CD4-positive, alpha-beta T cell treated with Interleukin-15 for 1 hour (primary cell): ENCODE measurements around the gene ID4.

Experiments used
- DNase-seq: peaks from one replicate; pipeline ENCODE4 v3.0.0-alpha.2; 2020

Gene ID4, protein sequence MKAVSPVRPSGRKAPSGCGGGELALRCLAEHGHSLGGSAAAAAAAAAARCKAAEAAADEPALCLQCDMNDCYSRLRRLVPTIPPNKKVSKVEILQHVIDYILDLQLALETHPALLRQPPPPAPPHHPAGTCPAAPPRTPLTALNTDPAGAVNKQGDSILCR

DNA sequence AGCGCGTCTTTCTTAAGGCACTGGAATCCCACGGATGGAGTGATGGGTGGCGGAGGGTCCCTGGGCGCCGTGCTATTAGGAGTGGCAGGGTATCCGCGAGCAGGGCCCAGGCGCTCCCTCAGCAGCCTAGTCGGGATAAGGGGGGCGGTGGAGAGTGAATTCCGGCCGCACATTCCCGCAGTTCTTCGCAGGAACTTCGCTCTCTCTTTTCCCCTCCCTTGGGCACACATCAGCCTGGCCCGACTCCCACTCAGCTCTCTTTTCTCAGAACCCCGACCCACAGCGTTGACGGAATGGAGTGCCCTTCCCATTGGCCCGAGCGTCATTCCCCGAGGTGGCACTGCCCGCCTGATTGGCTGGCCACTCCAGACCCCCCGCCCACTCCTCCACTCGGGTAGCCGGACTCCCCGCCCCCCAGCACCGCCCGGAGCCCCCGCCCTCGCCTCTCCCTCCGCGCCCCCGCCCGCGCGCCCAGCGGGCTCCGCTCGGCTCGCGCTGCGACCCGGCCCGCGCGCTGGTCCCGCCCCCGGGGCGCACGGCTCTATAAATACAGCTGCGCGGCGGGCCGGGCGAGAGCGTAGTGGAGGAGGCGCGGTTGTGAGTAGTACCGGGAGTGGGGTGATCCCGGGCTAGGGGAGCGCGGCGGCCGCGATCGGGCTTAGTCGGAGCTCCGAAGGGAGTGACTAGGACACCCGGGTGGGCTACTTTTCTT, at the start of gene ID4:
ID4 (plus strand) TSS at position 572 of the 712 bp plus-strand sequence. CDS start 385 bp downstream, outside the sequence.
- DNase-seq = no peak

DNA sequence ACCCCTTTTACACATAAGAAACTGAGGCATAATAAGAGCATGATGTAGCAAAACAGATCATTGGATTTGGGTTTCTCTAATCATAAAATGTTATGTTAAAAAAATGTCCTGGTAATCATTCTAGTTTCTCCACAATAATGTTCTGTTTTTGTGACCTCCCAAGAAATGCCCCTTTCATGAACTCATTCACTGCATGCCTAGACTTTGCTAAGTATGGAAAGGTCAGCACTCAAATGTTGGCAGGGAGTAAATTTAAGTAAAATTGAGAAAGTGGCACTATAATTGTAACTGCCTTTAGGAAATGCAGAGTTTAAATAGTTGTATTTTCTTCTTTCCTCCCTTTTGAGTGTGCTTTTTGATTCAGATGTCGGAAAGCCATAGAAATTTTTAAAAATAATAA, 48.5 kb upstream of the ID4 start:
- no peak for DNase-seq

DNA sequence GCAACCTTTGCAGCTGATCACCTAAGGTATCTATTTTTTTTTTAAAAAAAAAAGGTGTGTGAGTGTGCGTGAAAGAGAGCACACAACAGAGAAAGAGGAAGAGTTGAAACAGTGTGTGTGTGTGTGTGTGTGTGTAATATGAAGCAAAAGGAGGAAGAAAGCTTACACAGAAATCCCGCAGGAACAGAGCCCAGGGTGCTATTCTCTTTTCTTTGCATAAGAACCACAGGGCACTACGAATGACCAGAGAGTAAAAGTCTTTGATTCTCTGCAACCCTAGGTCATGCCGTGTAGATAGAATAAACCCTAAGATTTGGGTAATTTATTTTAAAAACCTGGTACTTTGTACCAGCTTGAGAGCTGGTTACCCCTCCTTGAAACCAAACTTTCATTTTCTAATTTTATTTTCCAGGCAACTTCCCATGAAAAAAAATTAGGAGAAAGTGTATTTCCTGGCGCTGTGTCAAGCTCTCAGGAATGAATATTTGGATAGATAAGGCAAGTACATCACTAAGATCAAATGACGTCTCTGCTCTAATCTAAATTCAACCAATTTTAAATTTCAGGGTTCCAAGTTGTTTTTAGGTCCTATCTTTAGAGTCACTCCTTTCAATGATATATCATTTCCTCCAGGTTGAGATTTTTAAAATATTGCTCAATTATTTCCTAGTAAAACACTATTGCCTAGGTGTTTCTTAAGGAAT, 47.9 kb upstream of the ID4 start:
- DNase-seq = no peak

DNA sequence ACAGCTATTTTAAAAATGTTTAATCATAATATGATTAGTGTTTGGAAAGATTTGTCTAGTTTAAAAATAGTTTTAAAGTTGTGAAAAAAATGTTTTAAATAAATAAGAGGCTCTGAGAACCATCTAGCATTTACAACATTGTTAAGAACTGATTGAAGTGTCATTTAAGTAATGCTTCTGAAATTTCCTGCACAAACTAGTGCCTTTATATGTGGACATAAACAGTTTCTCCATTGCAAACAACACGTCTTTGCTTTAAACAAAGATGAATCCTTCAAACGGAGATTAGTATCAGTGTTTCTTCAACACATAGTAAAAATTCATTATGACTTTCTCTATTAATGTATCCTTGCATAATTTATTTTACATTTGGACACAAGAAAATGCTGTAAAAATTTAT, 45.9 kb upstream of the ID4 start:
- DNase-seq = no peak

DNA sequence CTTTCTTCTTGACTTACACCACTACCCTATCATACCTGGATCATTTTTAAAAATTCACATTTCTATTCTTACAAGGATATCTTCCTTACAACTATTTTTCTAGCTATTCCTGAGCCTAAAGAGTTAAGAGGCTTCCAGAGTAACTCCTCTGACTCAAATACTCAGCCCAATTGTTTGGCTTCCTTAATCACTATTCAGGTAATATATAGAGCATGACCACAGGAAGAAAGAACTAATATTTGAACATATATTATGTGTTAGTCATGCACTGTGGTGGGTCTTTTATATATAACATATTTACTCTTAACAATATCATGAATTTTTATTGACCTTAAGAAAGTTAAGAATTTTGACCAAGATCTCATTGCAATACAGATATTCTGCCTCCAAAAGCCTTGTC, 42.0 kb upstream of the ID4 start:
- no peak for DNase-seq

DNA sequence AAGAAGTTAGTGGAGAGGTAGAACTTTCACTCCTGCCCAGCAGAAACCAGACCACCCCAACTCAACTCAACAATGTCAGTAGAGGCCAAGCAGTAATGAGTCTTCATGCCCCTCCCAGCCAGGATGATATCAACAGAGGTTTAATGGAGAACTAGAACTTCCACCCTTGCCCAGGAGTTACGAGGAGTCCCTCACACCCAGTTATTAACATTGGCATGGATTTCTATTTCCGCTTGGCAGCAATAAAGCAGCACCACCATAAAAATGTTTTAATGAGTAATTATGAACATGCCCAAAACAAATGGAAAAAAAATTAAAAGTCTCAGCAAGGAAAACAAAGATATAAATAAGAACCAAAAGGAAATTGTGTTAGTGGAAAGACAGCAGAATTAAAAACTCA, 40.7 kb upstream of the ID4 start:
- DNase-seq = no peak

DNA sequence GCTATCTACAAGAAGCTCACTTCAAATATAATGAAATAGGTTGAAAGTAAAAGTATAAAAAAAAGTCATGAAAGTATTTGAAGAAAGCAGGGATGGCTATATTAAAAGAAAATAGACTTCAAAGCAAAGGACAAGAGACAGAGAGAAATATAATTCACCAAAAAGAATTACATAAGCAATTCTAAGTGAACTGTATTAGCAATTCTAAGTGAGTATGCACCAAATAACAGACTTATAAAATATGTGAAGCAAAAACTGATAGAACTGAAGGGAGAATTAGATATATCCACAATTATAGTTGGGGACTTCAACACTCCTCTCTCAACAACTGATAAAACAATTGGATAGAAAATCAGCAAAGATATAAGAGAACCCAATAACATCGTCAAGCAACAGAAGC, 38.8 kb upstream of the ID4 start:
- DNase-seq = no peak

DNA sequence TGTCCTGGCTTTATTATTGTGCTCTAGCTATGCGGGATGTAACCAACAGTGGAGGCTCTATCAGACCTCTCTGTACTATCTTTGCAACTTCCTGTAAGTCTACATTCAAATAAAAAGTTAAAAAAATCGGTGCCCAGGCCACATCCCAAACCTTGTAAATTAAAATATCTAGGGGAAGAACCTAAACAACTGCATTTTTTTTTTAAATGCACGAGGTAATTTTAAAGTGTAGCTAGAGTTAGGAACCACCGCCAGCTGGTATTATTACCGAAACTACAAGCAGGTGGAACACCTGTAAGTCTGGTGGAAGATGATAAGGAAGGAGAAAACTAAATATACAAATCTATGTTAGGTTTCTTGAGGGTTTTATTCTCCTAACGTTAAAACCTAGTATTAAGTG, 34.5 kb upstream of the ID4 start:
- DNase-seq = no peak

DNA sequence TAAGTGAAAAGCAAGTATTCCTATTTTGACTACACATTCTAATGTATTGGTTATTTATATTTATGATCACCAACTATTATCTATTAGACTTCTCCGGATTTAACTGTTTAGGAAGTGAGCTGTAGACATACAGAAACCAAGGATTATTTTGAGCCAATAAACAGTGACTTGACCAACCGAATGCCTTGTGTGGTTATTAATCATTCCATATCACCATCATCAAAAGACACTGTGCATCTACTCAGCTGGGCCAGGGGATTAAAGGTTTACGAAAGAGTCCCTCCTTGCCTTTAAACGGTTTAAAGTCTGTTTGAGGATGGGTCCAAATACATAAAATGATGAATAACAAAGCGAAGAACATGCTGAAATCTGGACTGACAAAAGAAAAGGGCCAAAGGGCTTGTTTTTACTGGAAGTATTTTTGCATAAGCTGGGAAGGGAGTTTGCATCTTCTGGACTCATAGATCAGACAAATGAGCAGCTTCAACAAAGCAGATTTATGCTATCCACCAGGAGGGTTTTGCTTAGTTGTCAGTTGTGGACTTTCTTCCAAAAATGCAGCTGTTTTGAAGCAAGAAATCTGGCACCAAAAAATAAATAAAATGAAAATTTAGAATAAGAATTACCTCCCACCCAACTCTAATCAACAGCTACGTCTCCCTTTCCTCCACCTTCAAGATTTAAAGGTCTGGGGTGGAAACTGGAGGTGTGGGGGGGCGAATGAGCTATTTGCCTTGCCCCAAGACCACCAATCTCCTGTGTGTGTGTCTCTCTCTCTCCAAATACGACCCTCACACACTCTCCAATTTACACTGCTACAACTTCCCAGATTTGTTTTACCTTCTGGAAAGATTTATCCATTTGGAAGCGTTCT, 33.6 kb upstream of the ID4 start:
- no peak for DNase-seq

DNA sequence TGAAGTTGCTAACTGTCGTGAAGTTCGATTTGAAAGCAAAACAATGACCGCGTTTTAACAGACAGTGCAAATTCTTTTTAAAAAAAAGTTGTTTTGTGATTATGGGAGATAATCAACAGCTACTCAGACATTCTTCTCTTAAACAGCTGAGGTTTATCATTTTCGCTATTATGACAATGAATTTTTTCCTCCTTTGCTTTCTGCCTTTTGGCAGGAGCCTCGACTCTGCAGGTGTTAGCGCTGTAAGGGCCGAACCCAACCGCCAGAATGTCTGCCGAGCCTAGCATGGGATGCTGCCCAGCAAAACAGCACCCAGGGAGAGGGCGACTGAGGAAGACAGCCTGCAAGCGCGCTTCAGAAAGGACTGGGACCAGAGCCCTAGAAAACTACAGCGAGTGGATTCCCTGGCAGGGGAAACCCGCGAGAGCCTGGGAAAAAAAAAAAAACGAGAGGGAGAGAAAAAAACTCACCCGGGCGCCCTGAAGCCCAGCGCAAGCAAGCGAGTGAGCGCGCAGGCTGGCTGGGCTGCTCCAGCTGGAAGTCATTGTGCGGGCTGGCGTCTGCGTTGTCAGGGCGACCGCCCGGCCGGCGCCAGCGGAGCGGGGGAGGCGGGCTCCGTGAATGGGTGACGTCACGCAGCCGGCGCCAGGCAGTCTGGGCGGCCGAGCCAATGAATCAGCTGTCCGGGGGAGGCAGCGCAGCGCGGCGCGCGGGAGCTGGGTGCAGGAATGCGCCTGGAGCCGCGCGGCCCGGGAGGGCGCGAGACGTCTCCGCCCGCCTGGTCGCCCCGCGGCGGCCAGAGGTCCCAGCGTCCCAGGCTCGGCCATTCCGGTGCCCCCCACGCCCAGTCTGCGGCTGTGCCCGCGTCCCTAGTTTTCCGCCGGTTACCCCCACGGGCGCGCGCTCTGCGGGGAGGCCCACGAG, 32.7 kb upstream of the ID4 start:
- DNase-seq = peak; percentile 46

DNA sequence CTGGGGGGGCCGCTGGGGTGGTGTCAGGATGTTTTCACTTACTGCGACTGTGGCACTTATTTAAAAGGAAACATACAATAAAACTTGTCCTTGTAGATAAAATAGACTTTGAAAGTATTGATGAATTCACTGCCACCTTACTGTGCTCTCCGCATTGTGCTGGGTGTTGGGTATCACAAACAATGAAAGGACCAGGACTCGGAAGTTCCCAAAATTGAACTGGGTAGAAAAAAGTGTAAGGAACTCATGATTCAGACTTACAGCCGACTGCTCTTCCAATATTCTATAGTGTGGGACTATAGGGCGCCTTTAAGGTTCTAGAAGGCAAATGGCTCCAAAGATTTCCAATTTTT, 32.1 kb upstream of the ID4 start:
- DNase-seq = no peak

DNA sequence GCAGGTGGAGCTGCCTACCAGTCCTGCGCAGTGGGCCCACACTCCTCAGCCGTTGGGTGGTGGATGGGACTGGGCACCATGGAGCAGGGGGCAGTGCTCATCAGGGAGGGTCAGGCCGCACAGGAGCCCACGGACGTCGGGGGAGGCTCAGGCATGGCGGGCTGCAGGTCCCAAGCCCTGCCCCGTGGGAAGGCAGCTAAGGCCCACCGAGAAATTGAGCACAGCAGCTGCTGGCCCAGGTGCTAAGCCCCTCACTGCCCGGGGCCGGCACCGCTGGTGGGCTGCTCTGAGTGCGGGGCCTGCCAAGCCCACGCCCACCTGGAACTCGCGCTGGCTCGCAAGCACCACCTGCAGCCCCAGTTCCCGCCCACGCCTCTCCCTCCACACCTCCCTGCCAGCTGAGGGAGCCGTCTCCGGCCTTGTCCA, 30.2 kb upstream of the ID4 start:
- DNase-seq = no peak

DNA sequence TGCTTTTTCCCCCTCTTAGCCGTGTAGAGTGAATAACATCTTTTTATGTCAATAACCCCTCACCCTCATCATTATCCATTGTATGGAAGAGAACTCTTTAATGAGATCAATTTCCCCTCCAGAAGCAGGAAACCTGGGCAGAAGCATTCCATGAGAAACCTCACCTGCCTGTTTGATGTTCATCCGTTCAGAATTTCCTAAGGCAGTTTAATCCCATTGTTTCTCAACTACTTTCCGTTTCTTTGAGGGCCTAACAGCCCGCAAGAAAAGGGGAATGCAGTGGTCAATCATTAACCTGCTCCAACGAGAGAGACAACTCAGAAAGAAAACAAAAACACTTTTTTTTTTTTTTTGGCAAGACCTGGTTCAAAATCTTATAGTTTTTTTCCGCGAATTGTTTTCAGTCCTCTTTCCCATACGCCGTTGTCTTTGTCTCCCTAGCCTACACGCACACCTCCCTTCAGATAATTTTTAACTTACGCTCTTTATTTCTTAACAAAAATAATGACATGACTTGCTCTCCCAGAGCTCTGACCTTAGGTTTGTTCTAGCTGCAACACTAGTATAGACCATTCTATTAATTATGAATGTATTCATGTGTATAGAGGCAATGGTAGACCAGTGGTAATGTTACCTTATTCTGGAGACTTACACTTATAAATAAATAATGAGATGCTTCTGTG, 25.6 kb upstream of the ID4 start:
- no peak for DNase-seq

DNA sequence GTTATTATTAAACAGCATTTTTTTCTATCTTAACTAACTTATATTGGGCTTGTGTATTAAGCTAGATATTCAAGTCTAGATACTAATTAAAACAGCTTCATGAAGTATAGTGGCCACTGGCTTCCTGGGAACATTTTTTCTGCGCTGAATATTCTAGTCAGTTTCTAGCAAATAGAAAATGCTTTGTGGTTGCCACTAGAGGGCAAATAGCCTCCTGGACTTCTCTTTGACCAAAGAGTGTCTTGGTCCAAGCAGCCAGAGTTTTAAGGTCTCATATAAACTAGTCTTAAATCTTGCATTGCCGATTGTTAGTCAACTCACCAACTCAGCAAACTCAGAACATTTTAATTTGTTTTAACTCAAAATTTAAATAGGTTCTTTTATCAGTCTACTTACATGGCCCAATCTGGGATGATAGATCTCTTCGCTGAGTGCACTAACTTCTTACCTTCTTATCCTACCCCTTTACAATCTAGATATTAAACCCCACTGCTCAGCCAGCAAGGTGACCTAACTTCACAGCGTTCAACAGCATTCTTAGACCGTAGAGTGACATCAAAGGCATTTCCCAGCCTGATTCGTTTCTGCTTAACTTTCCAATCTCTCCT, 24.6 kb upstream of the ID4 start:
- DNase-seq = no peak

DNA sequence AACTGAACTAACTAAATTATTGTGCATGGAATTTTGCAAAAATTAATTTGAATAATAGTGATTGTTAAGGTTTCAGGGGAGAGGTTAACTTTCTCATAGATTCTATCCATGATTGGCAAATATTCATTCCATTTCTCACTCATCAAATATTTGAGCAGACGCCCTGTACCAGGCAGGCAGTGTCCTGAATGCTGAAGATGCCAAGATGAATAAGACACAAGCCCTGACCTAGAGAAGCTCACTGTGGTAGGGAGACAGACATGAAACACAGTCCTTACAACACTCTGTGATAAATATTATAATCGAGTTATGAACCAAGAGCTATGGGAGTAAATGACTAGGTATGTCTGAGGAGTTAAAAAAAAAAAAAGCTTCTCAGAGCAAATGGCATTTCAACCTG, 18.4 kb upstream of the ID4 start:
- no peak for DNase-seq

DNA sequence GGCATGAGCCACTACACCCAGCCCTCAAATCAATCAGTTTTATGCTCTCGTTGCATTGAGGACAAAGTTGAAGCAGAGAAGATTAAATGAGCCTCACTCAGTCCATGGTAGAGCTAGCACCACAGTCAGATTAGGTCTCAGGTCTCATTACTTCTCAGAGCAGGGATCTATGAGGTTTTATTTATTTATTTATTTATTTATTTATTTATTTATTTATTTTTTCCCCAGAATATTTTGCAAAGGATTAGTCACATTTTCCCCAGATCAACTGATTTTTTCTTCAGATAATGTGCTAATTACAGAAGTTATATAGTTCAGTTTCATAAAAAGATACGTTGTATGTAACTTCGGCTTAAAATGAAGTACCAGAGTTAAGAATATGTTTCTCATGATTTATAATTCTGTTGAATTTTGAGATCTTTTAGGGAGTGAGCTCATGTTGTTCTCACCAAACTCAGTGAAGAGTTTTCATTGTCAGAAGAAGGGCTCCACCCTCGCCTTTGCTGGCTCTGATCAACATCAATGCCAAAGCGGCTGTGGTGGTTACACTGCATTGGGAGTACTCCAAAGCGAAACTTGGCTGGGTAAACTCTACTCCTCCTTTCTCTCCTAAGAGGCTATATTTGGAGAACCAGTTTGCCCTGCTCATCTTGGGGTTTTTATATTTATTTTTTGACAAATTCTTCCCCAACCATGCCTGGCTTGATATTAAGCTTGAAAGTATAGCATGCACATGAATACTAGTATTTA, 12.9 kb upstream of the ID4 start:
- DNase-seq = no peak

DNA sequence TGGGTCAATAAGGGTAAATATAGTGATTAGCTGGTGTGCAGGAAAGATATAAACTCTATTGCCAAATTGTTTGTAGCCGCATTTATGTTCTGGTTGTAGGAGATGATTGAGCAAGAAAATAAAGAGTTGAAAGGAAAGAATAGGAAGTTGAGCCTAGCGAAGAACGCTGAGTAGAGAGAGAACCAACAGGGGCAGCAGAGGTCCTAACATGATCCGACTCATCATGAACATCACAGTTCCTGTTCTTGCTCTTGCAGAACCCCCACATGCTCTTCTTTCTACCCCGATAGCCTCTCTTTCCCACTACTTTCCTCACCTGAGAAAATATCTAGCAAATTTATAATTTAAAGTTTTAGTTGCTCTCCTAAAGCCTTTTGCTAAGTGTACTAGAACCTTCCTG, 9.9 kb upstream of the ID4 start:
- DNase-seq = no peak

DNA sequence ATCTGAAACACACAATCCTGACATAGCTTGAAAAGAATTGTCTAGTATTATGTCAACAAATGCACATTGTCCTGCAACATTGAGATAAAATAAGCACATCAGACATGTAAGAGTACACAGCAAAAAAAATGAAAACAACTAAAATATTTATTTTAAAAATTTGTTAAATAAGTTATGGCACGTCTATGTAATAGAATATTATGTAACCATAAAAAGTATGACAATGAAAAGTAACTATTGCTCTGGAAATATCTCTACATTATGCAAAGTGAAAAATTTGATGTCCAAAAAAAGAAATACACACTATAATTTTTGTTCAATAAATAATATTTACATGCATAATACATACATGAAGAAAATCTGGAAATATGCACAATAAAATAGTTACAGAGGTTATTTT, 9.3 kb upstream of the ID4 start:
- DNase-seq = no peak

DNA sequence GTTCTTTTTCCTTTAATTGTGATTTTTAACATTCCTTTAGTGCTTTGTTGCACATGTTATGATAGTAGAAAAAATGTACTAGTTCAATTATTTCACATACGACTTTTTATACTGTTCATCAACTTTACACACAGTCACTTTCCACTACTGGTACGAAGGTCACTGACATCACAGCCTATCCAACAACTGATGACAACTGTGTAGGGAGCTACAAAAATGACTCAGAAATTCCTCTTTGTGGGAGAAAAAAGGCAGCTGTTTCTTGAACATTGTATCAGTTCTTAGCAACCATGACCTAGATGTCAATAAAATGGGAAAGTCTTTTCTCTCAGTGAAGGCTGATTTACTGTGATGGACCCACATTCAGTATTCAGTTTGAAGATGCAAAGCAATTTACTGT, 7.0 kb upstream of the ID4 start:
- DNase-seq = no peak

DNA sequence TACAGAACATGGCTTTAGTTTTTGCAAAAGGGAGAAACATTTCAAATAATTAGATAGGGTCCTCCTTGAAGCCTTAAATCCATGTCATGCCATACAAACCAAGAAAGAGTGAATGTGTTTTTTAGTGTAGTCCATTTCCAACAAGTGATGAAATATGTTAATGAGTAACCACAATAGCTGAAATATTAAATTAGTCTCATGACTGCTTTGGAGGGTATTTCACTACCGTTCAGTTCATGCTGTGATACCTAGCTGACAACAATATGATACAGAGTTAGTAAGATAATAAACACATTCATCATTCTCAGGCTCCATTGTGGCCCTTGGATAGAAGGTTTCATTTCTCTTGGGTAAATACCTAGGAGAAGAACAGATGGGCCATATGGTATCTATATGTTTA, 5.8 kb upstream of the ID4 start:
- DNase-seq = no peak

DNA sequence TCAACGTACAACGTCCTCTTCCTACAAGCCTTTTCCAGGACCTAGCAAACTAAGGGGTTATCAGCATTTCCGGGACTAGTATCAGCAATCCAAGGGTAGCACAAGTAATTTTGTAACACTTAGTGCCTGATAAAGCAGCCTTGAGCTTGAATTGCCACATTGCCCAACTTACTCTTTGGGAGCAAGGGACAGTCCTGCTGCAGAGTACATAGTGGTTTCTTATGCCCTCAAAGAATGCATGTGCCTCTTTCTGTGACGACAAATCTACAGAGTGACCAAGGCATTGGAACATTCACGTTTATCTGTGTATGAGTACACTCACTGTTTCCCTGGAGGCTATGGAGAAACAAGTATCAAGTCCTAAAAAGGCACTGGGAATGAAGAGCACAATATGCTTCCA, 3.2 kb upstream of the ID4 start:
- no peak for DNase-seq
